ENCODE data around the gene ITPK1.

Gene ITPK1

DNA sequence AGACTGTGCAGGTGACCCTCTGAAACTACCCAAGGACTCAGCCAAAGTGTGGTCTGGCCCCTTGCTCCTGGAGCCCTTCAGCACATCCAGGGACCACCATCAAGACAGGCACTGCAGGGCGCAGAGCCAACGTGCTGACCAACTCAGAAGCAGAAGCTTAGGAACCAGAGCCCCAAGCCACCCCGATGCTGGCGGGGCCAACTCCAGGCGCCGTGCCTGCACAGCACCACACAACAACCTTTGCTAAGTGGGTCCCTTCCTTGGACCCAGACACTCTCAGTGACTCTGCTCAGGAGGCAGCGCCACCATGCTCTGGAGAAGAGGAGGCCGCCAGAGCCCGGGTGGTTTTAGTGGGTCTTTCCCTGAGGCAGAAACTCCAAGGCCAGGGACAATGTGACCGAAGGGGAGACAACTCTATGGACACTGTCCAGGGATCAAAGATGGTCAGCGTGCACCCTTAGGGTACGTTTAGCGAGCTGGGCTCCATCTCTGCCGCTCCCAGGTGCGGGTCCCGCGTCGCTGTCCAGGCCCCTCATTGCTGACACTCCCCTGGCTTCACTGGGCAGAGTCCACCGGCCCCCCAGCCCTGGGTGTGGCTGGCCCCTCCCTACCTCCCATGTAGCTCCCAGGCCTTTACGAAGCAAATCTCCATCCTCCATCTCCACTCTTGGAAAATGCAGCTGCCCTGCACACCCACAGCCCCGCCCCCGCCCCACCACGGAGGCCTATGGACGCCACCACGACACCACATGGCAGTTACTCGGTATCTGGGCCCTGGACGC lies 176.6 kb downstream of the ITPK1 start:
- Mint-ChIP-seq H3K27me3 (no peaks in the 10 kb centered on the region), H3K9me3 (no peaks in the 10 kb centered on the region), H3K36me3 (ENCODE audit: insufficient read depth) (peaks cover 8% of the 10 kb centered on the region), H3K4me3 (no peak overlapping the region), H3K4me1 (ENCODE audit: low read depth in 2 of 2) (no peaks in the 10 kb centered on the region), H3K27ac (no peak overlapping the region)
- DNase-seq (no peak), ATAC-seq (replicated peaks) (no peak)

DNA sequence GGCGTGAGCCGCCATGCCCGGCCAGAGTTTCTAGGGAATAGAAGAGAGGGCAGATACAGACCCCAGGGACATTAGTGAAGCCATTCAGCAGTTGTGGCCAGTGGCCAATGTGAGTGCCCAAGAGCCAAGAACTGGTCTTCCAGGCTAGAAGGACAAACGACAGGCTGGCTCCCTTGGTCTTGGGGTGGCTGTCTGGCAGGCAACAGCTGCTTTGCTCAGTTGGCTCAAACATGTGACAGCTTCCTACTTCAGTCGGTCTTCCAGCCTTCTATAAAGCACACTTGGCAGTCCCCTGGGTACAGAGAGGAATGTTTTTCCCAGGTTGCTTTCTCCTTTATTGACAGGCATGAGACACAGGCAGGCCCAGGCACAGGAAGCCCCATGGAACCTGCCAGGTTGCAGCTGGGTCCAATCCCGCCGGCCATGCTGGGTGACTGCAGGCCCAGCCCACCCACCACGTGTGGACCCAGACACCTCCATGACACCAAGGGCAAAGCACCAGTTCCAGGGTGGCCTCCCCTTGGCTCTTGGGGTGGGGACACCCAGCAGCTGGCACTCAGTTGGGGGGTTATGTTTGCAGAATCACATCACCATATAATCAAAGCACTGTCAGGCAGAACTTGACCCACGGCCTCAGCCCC lies 177.4 kb downstream of the ITPK1 start:
- no peaks in the 10 kb centered on the region for H3K27me3 Mint-ChIP-seq
- ATAC-seq (replicated peaks) (no peak), DNase-seq (no peak)
- H3K4me3 Mint-ChIP-seq: no peak overlapping the region
- peaks cover 9% of the 10 kb centered on the region for H3K36me3 Mint-ChIP-seq (ENCODE audit: insufficient read depth)
- peak overlapping the region in 1 of 2 donors; percentile 41 for H3K27ac Mint-ChIP-seq
- no peaks in the 10 kb centered on the region for H3K4me1 Mint-ChIP-seq (ENCODE audit: low read depth in 2 of 2)
- H3K9me3 Mint-ChIP-seq: no peaks in the 10 kb centered on the region

DNA sequence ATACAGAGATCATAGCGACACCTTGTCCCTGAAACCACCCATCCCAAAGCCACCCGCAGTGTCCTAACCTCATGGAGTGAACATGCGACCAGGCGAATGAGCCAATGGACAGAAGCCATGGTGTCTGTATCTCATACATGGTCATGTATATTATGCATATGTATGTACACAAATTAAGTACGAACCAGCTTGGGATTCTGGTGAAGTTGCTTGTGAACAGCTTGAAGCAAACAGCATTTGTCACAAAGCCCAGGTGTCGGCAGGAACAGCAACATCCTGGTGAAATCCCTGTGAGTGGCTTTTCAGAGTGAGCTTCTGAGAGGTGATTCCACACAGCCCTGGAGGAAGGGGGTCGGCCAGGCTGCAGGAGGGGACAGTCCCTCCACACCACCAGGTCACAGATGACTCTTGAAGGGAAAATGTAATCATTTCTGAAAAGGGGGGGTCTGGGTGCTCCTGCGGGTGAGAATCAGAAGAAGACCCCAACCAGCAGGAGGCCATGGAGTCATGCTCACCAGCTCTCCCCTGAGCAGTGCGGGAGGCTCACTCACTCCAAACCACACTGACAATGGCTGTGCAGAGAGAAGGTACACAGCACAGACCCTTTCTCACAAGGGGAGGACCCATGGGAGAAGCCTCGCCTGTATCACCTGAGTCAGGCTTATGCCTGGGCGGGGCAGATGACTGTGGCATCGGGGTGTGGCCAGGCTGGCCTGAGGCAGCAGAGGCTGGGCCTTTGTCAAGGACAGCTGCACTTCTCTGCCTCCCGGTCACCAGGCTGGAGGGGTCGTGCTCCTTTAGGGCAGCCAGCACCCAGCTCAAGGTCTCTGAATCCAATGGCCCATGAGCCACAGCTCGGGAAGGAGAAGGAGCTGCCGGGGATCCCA lies 178.4 kb downstream of the ITPK1 start:
- no peaks in the 10 kb centered on the region for H3K9me3 Mint-ChIP-seq
- H3K4me1 Mint-ChIP-seq (ENCODE audit: low read depth in 2 of 2): no peaks in the 10 kb centered on the region
- H3K36me3 Mint-ChIP-seq (ENCODE audit: insufficient read depth): peaks cover 3% of the 10 kb centered on the region
- no peak for ATAC-seq (replicated peaks)
- no peak overlapping the region for H3K4me3 Mint-ChIP-seq
- peak overlapping the region in 1 of 2 donors; percentile 41 for H3K27ac Mint-ChIP-seq
- no peaks in the 10 kb centered on the region for H3K27me3 Mint-ChIP-seq
- no peak for DNase-seq

DNA sequence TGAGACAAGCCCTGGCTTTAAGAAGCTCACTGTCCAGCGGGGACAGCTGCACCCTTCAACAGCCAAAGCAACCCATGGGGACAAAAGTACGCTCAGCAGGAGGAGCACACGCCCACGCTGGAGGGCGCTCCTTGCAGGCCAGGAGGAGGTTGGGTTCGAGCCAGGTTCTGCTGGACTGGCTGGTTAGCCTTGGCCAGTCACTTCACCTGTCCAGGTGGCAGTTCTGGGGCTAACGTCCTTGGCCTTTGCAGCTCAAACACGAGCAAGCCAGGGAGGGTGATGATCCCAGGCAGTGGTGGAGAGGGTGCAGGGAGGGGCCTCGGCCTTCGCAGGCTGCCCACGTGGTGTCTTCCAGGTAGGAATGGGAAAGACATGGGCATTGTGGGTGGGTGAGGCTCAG lies 179.6 kb downstream of the ITPK1 start:
- Mint-ChIP-seq H3K27me3 (no peaks in the 10 kb centered on the region), H3K9me3 (no peaks in the 10 kb centered on the region), H3K36me3 (ENCODE audit: insufficient read depth) (peaks cover 3% of the 10 kb centered on the region), H3K4me3 (no peak overlapping the region), H3K4me1 (ENCODE audit: low read depth in 2 of 2) (no peaks in the 10 kb centered on the region), H3K27ac (no peak overlapping the region)
- no peak for ATAC-seq (replicated peaks)
- no peak for DNase-seq

DNA sequence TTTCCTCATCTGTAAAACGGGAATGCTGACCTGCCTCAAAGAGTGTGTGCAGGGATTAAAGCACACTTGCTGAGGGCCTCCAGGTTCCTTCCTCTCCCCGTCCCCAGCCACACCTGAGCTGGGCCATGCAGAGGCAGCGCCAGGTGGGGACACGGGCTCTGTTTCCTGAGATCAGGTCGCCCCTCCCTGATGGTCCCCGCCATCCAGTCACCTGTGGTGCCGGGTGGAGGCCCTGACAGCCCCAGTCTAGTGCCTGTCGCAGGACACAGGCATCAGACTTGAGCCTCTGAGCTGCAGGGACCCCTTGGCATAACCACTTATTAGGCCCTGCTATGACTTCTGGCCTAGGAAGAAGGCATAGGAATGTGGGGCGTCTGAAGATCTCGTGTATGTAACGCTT lies 180.3 kb downstream of the ITPK1 start:
- DNase-seq (no peak), ATAC-seq (replicated peaks) (no peak)
- H3K9me3 Mint-ChIP-seq: no peaks in the 10 kb centered on the region
- no peaks in the 10 kb centered on the region for H3K4me1 Mint-ChIP-seq (ENCODE audit: low read depth in 2 of 2)
- H3K27me3 Mint-ChIP-seq: no peaks in the 10 kb centered on the region
- H3K4me3 Mint-ChIP-seq: no peak overlapping the region
- no peak overlapping the region for H3K27ac Mint-ChIP-seq
- peaks cover 3% of the 10 kb centered on the region for H3K36me3 Mint-ChIP-seq (ENCODE audit: insufficient read depth)

DNA sequence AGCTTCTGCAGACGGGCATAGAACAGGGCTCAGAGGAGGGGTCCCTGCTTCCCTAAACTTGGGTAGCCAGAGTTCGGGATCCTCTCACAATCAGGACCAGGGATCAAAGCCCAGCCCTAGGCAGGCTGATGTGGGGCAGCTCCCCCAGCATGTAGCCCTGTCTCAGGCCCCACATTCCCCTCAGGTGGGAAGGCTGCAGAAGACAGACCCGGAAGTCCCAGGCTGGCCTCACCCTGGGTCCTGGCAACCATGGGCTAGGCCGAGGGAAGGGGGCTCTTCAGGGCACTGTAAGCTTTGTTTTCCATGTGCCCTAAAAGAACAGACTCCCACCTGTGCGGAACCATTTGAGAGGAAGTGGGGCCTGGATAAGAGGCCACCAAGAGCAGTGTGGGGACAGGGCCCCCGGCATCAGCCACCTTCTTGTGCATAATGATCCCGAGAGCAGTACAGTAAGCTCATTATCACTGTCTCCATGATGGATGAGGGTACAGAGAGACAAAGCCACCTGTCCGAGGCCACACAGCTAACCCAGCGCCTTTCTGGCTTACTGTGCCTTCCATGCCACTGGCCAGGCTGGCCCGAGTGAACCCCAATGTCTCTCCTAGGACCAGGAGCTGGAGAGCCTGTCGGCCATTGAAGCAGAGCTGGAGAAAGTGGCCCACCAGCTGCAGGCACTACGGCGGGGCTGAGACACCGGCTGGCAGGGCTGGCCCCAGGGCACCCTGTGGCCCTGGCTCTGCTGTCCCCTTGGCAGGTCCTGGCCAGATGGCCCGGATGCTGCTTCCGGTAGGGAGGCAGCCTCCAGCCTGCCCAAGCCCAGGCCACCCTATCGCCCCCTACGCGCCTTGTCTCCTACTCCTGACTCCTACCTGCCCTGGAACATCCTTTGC lies 181.3 kb downstream of the ITPK1 start:
- DNase-seq (no peak), ATAC-seq (replicated peaks) (no peak)
- H3K4me1 Mint-ChIP-seq (ENCODE audit: low read depth in 2 of 2): no peaks in the 10 kb centered on the region
- no peaks in the 10 kb centered on the region for H3K9me3 Mint-ChIP-seq
- no peaks in the 10 kb centered on the region for H3K27me3 Mint-ChIP-seq
- peaks cover 3% of the 10 kb centered on the region for H3K36me3 Mint-ChIP-seq (ENCODE audit: insufficient read depth)
- H3K27ac Mint-ChIP-seq: no peak overlapping the region
- H3K4me3 Mint-ChIP-seq: no peak overlapping the region

DNA sequence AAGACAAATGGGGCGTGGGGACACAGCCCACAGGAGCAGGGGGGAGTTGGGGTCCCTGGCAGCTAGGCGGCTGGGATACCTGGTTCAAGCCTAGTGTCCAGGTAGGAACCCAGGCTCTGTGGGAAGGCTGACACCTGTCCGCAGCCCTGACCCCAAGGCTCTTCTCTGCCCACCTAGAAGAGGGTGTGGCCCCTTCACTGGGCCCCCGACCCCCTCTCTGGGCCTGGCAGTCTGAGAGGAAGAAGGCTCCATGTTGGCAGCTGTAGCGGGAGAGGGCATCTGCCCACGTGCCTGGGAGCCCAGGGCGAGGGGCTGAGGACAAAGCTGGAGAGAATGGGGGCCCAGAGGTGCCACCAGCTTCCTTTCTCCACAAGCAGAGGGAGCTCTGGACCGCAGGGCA lies 182.2 kb downstream of the ITPK1 start:
- no peaks in the 10 kb centered on the region for H3K9me3 Mint-ChIP-seq
- DNase-seq: no peak
- H3K4me1 Mint-ChIP-seq (ENCODE audit: low read depth in 2 of 2): no peaks in the 10 kb centered on the region
- ATAC-seq (replicated peaks): no peak
- no peaks in the 10 kb centered on the region for H3K27me3 Mint-ChIP-seq
- H3K27ac Mint-ChIP-seq: no peak overlapping the region
- no peak overlapping the region for H3K4me3 Mint-ChIP-seq
- H3K36me3 Mint-ChIP-seq (ENCODE audit: insufficient read depth): peaks cover 3% of the 10 kb centered on the region

DNA sequence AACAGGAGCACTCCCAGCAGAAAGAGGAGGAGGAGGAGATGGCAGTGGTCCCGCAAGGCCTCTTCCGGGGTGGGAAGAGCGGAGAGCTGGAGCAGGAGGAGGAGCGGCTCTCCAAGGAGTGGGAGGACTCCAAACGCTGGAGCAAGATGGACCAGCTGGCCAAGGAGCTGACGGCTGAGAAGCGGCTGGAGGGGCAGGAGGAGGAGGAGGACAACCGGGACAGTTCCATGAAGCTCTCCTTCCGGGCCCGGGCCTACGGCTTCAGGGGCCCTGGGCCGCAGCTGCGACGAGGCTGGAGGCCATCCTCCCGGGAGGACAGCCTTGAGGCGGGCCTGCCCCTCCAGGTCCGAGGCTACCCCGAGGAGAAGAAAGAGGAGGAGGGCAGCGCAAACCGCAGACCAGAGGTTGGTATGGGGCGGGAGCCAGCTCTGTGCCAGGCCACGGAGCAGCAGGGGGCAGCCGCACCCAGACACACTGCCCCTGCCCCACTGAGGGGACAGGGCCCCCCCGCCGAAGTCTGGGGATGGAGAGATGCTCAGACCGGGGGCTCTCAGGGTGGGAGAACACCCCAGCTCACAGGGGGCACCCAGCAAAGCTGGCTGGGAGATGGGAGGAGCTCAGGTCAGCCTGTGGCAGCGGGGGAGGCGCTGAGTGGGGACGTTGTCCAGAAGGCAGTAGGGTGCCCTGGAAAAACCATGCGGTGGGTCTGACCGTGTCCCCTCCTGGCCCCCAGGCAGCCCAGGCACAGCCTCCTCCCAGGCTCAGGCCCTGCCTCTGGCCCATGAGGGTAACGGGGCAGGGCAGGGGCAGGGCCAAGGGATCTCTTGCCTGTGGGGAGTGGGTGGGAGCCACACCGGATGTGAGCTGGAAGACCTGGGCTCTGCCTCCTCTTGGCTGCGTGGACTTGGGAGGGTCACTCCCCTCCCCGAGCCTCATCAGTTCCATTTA lies 183.0 kb downstream of the ITPK1 start:
- H3K4me3 Mint-ChIP-seq: no peak overlapping the region
- no peaks in the 10 kb centered on the region for H3K27me3 Mint-ChIP-seq
- peaks cover 3% of the 10 kb centered on the region for H3K36me3 Mint-ChIP-seq (ENCODE audit: insufficient read depth)
- H3K4me1 Mint-ChIP-seq (ENCODE audit: low read depth in 2 of 2): no peaks in the 10 kb centered on the region
- no peak for DNase-seq
- ATAC-seq (replicated peaks): no peak
- no peaks in the 10 kb centered on the region for H3K9me3 Mint-ChIP-seq
- H3K27ac Mint-ChIP-seq: no peak overlapping the region

DNA sequence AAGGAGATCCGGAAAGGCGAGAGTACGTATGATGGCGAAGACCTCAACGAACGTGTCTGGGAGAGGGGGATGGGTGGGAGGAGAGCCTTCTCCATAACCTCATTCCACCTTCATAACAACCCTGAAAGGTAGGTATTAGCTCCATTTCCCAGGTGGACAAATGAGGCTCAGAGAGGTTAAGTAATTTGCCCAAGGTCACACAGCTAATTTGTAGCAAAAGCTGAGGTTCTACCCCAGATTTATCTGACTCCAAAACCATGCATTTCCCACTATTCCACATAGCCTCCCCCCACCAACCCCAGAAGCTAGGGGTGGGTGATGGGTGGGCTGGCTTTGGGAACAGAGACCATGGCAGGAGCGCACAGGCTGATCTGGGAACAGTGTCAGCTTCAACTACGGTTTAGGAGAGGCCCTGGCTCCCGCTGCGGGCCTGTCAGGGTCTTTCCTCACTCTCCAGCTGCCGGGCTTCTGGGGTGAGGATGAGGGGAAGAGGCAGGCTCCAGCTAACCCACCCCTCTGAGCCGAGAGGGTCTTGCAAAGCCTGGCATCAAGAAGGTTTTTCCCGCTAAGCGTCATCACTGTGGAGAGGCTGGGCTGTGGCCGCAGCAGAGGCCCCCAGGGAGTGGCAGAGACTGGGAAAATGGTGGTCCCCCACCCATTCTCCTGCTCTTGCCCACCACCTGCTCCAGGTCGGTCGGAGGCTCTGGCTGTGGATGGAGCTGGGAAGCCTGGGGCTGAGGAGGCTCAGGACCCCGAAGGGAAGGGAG lies 183.9 kb downstream of the ITPK1 start:
- Mint-ChIP-seq H3K4me1 (ENCODE audit: low read depth in 2 of 2) (no peaks in the 10 kb centered on the region), H3K9me3 (no peaks in the 10 kb centered on the region), H3K4me3 (no peak overlapping the region), H3K27me3 (no peaks in the 10 kb centered on the region), H3K27ac (no peak overlapping the region), H3K36me3 (ENCODE audit: insufficient read depth) (peaks cover 3% of the 10 kb centered on the region)
- DNase-seq (no peak), ATAC-seq (replicated peaks) (no peak)

DNA sequence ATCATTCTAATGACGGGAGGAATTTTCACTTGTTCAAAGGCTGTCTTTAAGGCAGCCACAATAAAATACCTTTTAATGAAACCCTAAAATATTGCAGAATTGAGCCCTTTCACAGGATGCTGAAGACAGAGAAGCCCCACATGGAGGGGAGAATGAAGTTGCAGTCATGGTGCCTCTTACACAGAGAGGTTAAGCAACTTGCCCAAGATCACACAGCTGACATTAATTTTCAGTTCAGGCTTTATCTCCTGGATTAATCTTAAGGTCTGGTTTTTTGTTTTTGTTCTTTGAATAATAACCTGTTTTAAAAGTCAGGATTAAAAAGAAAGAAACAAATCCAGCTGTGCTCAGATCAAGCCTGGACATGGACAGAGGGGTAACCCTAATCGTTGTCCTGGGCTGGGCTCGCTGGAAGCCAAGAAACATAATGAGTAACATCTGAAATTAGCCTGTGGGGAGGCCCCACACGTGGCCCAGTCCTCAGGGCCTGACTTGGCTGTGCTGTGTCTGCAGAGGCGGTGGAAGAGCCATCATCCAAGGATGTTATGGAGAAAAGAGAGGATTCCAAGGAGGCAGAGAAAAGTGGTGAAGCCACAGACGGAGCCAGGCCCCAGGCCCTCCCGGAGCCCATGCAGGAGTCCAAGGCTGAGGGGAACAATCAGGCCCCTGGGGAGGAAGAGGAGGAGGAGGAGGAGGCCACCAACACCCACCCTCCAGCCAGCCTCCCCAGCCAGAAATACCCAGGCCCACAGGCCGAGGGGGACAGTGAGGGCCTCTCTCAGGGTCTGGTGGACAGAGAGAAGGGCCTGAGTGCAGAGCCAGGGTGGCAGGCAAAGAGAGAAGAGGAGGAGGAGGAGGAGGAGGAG lies 184.8 kb downstream of the ITPK1 start:
- no peak for ATAC-seq (replicated peaks)
- H3K27ac Mint-ChIP-seq: no peak overlapping the region
- no peaks in the 10 kb centered on the region for H3K9me3 Mint-ChIP-seq
- peaks cover 0 to 8% of the 10 kb centered on the region in 2 donors for H3K27me3 Mint-ChIP-seq
- DNase-seq: no peak
- H3K36me3 Mint-ChIP-seq (ENCODE audit: insufficient read depth): peaks cover 3% of the 10 kb centered on the region
- no peak overlapping the region for H3K4me3 Mint-ChIP-seq
- H3K4me1 Mint-ChIP-seq (ENCODE audit: low read depth in 2 of 2): no peaks in the 10 kb centered on the region
